IMR-90 (cell line): ENCODE measurements around the gene MAP3K5. TPM values are rescaled to one million over a fixed set of nuclear protein-coding genes. Genes with fewer than 3 reads are reported as not detected.

Source experiments
- ATAC-seq: fragments of 200-7000 bp; cut with Tn5 transposase; 2 replicates; pipeline ENCODE4 v1.9.1; 2020; ENCODE audit warnings: low read depth, mild to moderate bottlenecking, moderate library complexity
- BruUV-seq: library from RNA; stranded (reverse); fragments of 400-500 nt; replicated peaks from 2 replicates; lab custom pipeline; 2021; lab: Mats Ljungman, UMichigan
- CTCF ChIA-PET: fragments of 300-600 bp; formaldehyde crosslinking; extraction: SDS; loops from one replicate; lab custom pipeline; 2021; ENCODE audit warnings: antibody characterized with exemption; lab: Yijun Ruan, JAX
- POLR2A ChIA-PET: fragments of 300-600 bp; sonication (Branson Sonifier 250); formaldehyde crosslinking; loops from one replicate; lab custom pipeline; 2022; ENCODE audit warnings: antibody characterized with exemption; ENCODE audit not compliant: unreplicated experiment; lab: Charles Lee
- DNase-seq: peaks from one replicate; pipeline ENCODE4 v3.0.0; 2013
- H2AFZ ChIP-seq: replicated peaks from 2 replicates; pipeline ENCODE3; 2013; ENCODE audit warnings: low read length, mild to moderate bottlenecking; ENCODE audit not compliant: poor library complexity
- H2AK5ac ChIP-seq: 2 replicates; pipeline ENCODE4 v1.6.1; 2013; ENCODE audit warnings: low read depth, low read length, inconsistent platforms
- H2AK9ac ChIP-seq: replicated peaks from 2 replicates; pipeline ENCODE3; 2013; ENCODE audit warnings: mild to moderate bottlenecking, low read depth, low read length, moderate library complexity; ENCODE audit not compliant: poor library complexity
- H2BK120ac ChIP-seq: 2 replicates; pipeline ENCODE4 v1.6.1; 2013; ENCODE audit warnings: low read depth, low read length, inconsistent platforms
- H2BK15ac ChIP-seq: 3 replicates; pipeline ENCODE4 v1.6.1; 2013; ENCODE audit warnings: low read depth, low read length, inconsistent platforms
- H2BK20ac ChIP-seq: 2 replicates; pipeline ENCODE4 v1.6.1; 2013; ENCODE audit warnings: low read depth, mild to moderate bottlenecking, inconsistent platforms, low read length, moderate library complexity
- H2BK5ac ChIP-seq: 2 replicates; pipeline ENCODE4 v1.6.1; 2013; ENCODE audit warnings: mild to moderate bottlenecking, low read depth, low read length, inconsistent platforms; ENCODE audit not compliant: poor library complexity, severe bottlenecking
- H3K14ac ChIP-seq: replicated peaks from 2 replicates; pipeline ENCODE4 v1.6.1; 2013; ENCODE audit warnings: low read depth, low read length, inconsistent platforms
- H3K18ac ChIP-seq: 2 replicates; pipeline ENCODE4 v1.6.1; 2013; ENCODE audit warnings: low read depth, low read length, control low read depth
- H3K23ac ChIP-seq: 2 replicates; pipeline ENCODE4 v1.6.1; 2013; ENCODE audit warnings: low read depth, low read length, inconsistent platforms
- H3K27ac ChIP-seq: 2 replicates; pipeline ENCODE4 v1.5.1; 2013; ENCODE audit warnings: mild to moderate bottlenecking, control low read depth, low read length; ENCODE audit not compliant: insufficient read depth
- H3K27me3 ChIP-seq: 2 replicates; pipeline ENCODE4 v1.6.1; 2013; ENCODE audit warnings: low read length; ENCODE audit not compliant: control insufficient read depth, insufficient read depth
- H3K36me3 ChIP-seq: 2 replicates; pipeline ENCODE4 v1.6.1; 2013; ENCODE audit warnings: low read length, mixed read lengths; ENCODE audit not compliant: control insufficient read depth, insufficient read depth
- H3K4ac ChIP-seq: 2 replicates; pipeline ENCODE4 v1.6.1; 2013; ENCODE audit warnings: low read depth, low read length, inconsistent platforms
- H3K4me1 ChIP-seq: 2 replicates; pipeline ENCODE4 v1.6.1; 2013; ENCODE audit warnings: low read length, mixed read lengths; ENCODE audit not compliant: control insufficient read depth, insufficient read depth
- H3K4me2 ChIP-seq: 2 replicates; pipeline ENCODE4 v1.6.1; 2013; ENCODE audit warnings: low read depth, mild to moderate bottlenecking, control low read depth, low read length, moderate library complexity
- H3K4me3 ChIP-seq: 2 replicates; pipeline ENCODE4 v1.5.1; 2013; ENCODE audit warnings: low read depth, mild to moderate bottlenecking, control low read depth, low read length, moderate library complexity; ENCODE audit not compliant: insufficient read depth
- H3K56ac ChIP-seq: 2 replicates; pipeline ENCODE4 v1.6.1; 2013; ENCODE audit warnings: low read length, inconsistent platforms; ENCODE audit not compliant: insufficient read depth; ENCODE audit errors: extremely low read depth
- H3K79me1 ChIP-seq, 2 experiments: 2 replicates each; pipeline ENCODE4 v1.6.1; 2013; ENCODE audit warnings: low read length in 2 of 2, inconsistent platforms in 1 of 2, low read depth in 1 of 2
- H3K9ac ChIP-seq: 2 replicates; pipeline ENCODE4 v1.6.1; 2013; ENCODE audit warnings: low read depth, low read length, control low read depth
- H3K9me1 ChIP-seq: 2 replicates; pipeline ENCODE4 v1.6.1; 2013; ENCODE audit warnings: low read length, inconsistent platforms; ENCODE audit not compliant: insufficient read depth
- H3K9me3 ChIP-seq: 2 replicates; pipeline ENCODE4 v1.6.1; 2013; ENCODE audit warnings: low read length; ENCODE audit not compliant: control insufficient read depth, insufficient read depth
- H4K20me1 ChIP-seq: 2 replicates; pipeline ENCODE4 v1.6.1; 2013; ENCODE audit warnings: low read length, inconsistent platforms; ENCODE audit not compliant: insufficient read depth
- H4K5ac ChIP-seq: 2 replicates; pipeline ENCODE4 v1.6.1; 2013; ENCODE audit warnings: mild to moderate bottlenecking, low read depth, low read length, control low read depth
- H4K8ac ChIP-seq, 2 experiments: 2 replicates each; pipeline ENCODE4 v1.6.1; 2013; ENCODE audit warnings: low read depth in 2 of 2, low read length in 2 of 2, control low read depth in 1 of 2, inconsistent platforms in 1 of 2
- H4K91ac ChIP-seq: 2 replicates; pipeline ENCODE4 v1.6.1; 2013; ENCODE audit warnings: low read depth, low read length, inconsistent platforms; ENCODE audit not compliant: insufficient read depth
- CEBPB ChIP-seq: IDR thresholded peaks from 2 replicates; pipeline ENCODE4 v1.6.1; 2012; ENCODE audit warnings: low read depth, low read length, improper control_type of control experiment
- FOS ChIP-seq: fragments of 150-350 bp; IDR thresholded peaks from 2 replicates; pipeline ENCODE4 v1.6.1; 2016; ENCODE audit warnings: low read depth, low read length
- MAFK ChIP-seq: IDR thresholded peaks from 2 replicates; pipeline ENCODE4 v1.6.1; 2012; ENCODE audit warnings: low read depth, low read length, improper control_type of control experiment
- WGBS, 2 experiments: methylation state at CpG; one replicate each; pipeline versions ENCODE4 v1.1.5 to v1.1.7; 2013; ENCODE audit warnings: missing lambda C conversion rate in 2 of 2; ENCODE audit not compliant: insufficient read length in 1 of 2; ENCODE audit errors: extremely low coverage in 2 of 2; 5-methylcytosine and 5-hydroxymethylcytosine counted together
- dilution Hi-C: fragments of 300-500 bp; cut with HindIII; formaldehyde crosslinking; loops from one replicate; pipeline ENCODE4 v1.14.3; 2018; ENCODE audit warnings: low sequenced_read_pairs; ENCODE audit not compliant: unreplicated experiment
- in situ Hi-C: fragments of 300-500 bp; cut with MboI; formaldehyde crosslinking; loops from 3 replicates; pipeline ENCODE4 v1.14.3; 2019; ENCODE audit warnings: low sequenced_read_pairs, inconsistent platforms, mixed read lengths
- intact Hi-C: fragments of 100-400 bp; cut with micrococcal nuclease; formaldehyde crosslinking; loops from 2 replicates; pipeline ENCODE4 v1.10.0; 2022
- polyA plus RNA-seq, 3 experiments: library from polyadenylated mRNA; depleted of rRNA; stranded (reverse); fragments of >200 nt; gene quantifications; 2 replicates each; pipeline ENCODE4 v1.2.3, GENCODE V29; 2012; ENCODE audit warnings: low replicate concordance in 1 of 3
- total RNA-seq: library from RNA; depleted of rRNA; stranded (reverse); fragments of >200 nt; gene quantifications from 2 replicates; pipeline ENCODE4 v1.2.3, GENCODE V29; 2012

Gene MAP3K5
- total and polyA plus RNA-seq, 2 of the 4 experiments (the other 2 are of a cell fraction): 5.4 to 17.6 TPM

DNA sequence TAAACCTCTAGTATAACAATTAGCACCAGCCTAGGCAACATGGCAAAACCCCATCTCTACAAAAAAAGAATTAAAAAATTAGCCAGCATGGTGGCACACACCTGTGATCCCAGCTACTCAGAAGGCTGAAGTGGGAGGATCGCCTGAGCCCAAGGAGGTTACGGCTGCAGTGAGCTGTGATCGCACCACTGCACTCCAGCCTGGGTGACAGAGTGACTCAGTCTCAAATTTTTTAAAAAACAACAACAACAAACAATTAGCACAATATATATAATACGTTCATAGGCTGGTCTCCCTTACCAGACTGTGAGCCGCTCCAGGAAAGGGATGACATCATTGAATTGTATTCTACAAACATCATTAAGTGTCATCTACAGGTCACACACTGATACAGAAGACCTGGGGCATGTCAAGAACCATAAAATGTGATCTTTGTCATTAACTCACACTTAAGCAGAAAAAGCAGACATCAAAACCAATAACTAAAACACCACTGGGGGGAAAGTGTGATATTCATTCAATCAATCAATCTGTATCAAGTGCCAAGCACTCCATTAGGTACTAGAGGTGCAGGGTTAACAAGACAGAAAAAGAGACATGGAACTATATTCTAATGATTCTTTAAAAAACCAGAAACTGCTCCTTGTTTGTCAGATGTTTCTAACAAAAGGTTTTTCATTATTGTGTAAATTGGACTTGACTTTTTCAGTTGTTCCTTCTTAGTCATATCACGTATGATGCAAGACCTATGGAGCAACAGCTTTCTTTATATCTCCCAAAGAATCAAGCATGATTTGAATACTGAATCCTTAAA, 17.8 kb downstream of the MAP3K5 start:
- Histone ChIP-seq H4K8ac (peak overlapping the region in 1 of 2 experiments; percentile 50; a peak in 2 of 4 replicates), H3K56ac (no peak overlapping the region), H3K4ac (peak overlapping the region; percentile 50; the same call in 1 of the 2 replicates), H3K27ac (peak overlapping the region; percentile 32), H3K4me2 (0 out of 2 replicates have a peak overlapping the region, but pooled peaks have one; percentile 76), H3K18ac (peak overlapping the region; percentile 86; the same call in 1 of the 2 replicates), H3K36me3 (no peaks in the 10 kb centered on the region), H3K27me3 (no peaks in the 10 kb centered on the region), H2BK15ac (peak overlapping the region; percentile 77; the same call in 2 of the 3 replicates), H2BK5ac (peak overlapping the region; percentile 63), H3K9me1 (no peaks in the 10 kb centered on the region), H4K20me1 (peaks cover 15% of the 10 kb centered on the region; the same call in 1 of the 2 replicates), H3K4me3 (no peak overlapping the region), H2AFZ (no peak overlapping the region), H3K23ac (peak overlapping the region; percentile 31; the same call in 1 of the 2 replicates), H3K4me1 (peaks cover 5% of the 10 kb centered on the region; the same call in 1 of the 2 replicates), H2BK120ac (peak overlapping the region; percentile 30), H3K14ac (peak overlapping the region; percentile 63; the same call in 1 of the 2 replicates), H4K91ac (no peak overlapping the region; the same call in 1 of the 2 replicates), H2AK9ac (no peak overlapping the region), H3K79me1 (peaks cover 37 to 69% of the 10 kb centered on the region in 2 experiments), H3K9me3 (no peaks in the 10 kb centered on the region), H4K5ac (0 out of 2 replicates have a peak overlapping the region, but pooled peaks have one; percentile 49), H3K9ac (no peak overlapping the region), H2AK5ac (peak overlapping the region; percentile 56; the same call in 1 of the 2 replicates), H2BK20ac (peak overlapping the region; percentile 27)
- TF ChIP-seq MAFK (no peak), CEBPB (peak; percentile 99), FOS (peak; percentile 72; the same call in 1 of the 2 replicates)
- WGBS, 2 experiments: 86% methylated on average over 1 of the region's 6 CpGs; no CpG with 5 or more reads in 1 of the 2 experiments
- dilution Hi-C loops: no loop called here
- intact Hi-C loops: no loop called here
- ChIA-PET POLR2A (no interaction called here), CTCF (no interaction called here)
- ATAC-seq (peak; percentile 44; the same call in 1 of the 2 replicates), DNase-seq (peak; percentile 85)
- in situ Hi-C loops: loop anchor here (25.0 kb wide), 1 partner anchor 487 kb away; the partner anchor contains the start of gene BCLAF1
- no TSS peak for BruUV-seq
